Naive thymus-derived CD4-positive, alpha-beta T cell (primary cell): ENCODE results near the gene NUCB2. TPM values are rescaled to one million over a fixed set of nuclear protein-coding genes. Genes with fewer than 3 reads are reported as not detected.

Experiments
- ATAC-seq: fragments of 150-1000 bp; cut with Tn5 transposase; 2 replicates; pipeline ENCODE4 v1.10.0; 2021; ENCODE audit warnings: mild to moderate bottlenecking, moderate library complexity
- CTCF ChIA-PET: fragments of 350-600 bp; sonication (Branson Sonifier 250); formaldehyde crosslinking; loops from one replicate; lab custom pipeline; 2021; ENCODE audit warnings: antibody characterized with exemption; lab: Charles Lee
- POLR2A ChIA-PET: fragments of 350-600 bp; sonication (Branson Sonifier 250); formaldehyde crosslinking; loops from one replicate; lab custom pipeline; 2021; ENCODE audit warnings: antibody characterized with exemption, inconsistent platforms; lab: Charles Lee
- DNase-seq, 9 donors: peaks; one replicate each; pipeline versions ENCODE4 v3.0.0 to v3.0.0-alpha.2; 2020 to 2022; ENCODE audit warnings: mixed read lengths in 1 of 9
- H3K27ac ChIP-seq: one replicate; pipeline ENCODE4 v1.7.0; 2013; ENCODE audit warnings: mild to moderate bottlenecking, low read depth, low read length, moderate library complexity
- H3K27me3 ChIP-seq, 2 donors: one replicate each; pipeline ENCODE4 v1.7.0; 2013; ENCODE audit warnings: low read length in 2 of 2, mild to moderate bottlenecking in 2 of 2, moderate library complexity in 2 of 2; ENCODE audit not compliant: control insufficient read depth in 2 of 2, insufficient read depth in 2 of 2
- H3K36me3 ChIP-seq, 3 experiments: 1 replicate in 2 of 3; 2 replicates in 1 of 3; pipeline ENCODE4 v1.7.0; 2013; ENCODE audit warnings: low read length in 3 of 3, mild to moderate bottlenecking in 3 of 3, moderate library complexity in 1 of 3; ENCODE audit not compliant: insufficient read depth in 3 of 3, control insufficient read depth in 2 of 3
- H3K4me1 ChIP-seq, 2 donors: one replicate each; pipeline ENCODE4 v1.7.0; 2013; ENCODE audit warnings: low read length in 2 of 2, mild to moderate bottlenecking in 2 of 2, moderate library complexity in 1 of 2; ENCODE audit not compliant: control insufficient read depth in 2 of 2, insufficient read depth in 2 of 2
- H3K4me3 ChIP-seq: 2 replicates; pipeline ENCODE4 v1.7.0; 2013; ENCODE audit warnings: mild to moderate bottlenecking, low read length
- H3K9me3 ChIP-seq, 3 experiments: 1 replicate in 2 of 3; 2 replicates in 1 of 3; pipeline ENCODE4 v1.7.0; 2013; ENCODE audit warnings: low read length in 3 of 3; ENCODE audit not compliant: control insufficient read depth in 2 of 3
- H3K27ac Mint-ChIP-seq, 9 donors: one replicate each; pipeline ENCODE4 v1.8.0; 2020 to 2022; ENCODE audit warnings: mixed read lengths in 9 of 9, mild to moderate bottlenecking in 8 of 9, moderate library complexity in 5 of 9, inconsistent platforms in 2 of 9
- H3K27me3 Mint-ChIP-seq, 5 donors: one replicate each; pipeline ENCODE4 v1.8.0; 2021 to 2022; ENCODE audit warnings: mixed read lengths in 5 of 5, mild to moderate bottlenecking in 1 of 5
- H3K36me3 Mint-ChIP-seq, 5 donors: one replicate each; pipeline ENCODE4 v1.8.0; 2020 to 2022; ENCODE audit warnings: mixed read lengths in 5 of 5, mild to moderate bottlenecking in 3 of 5, inconsistent platforms in 1 of 5
- H3K4me1 Mint-ChIP-seq, 7 donors: one replicate each; pipeline ENCODE4 v1.8.0; 2020 to 2022; ENCODE audit warnings: mixed read lengths in 7 of 7, mild to moderate bottlenecking in 3 of 7, inconsistent platforms in 1 of 7
- H3K4me3 Mint-ChIP-seq, 10 donors: one replicate each; pipeline ENCODE4 v1.8.0; 2020 to 2022; ENCODE audit warnings: mild to moderate bottlenecking in 10 of 10, mixed read lengths in 10 of 10, moderate library complexity in 6 of 10, inconsistent platforms in 2 of 10
- H3K9me3 Mint-ChIP-seq, 11 donors: one replicate each; pipeline ENCODE4 v1.8.0; 2020 to 2022; ENCODE audit warnings: mixed read lengths in 11 of 11, mild to moderate bottlenecking in 4 of 11, inconsistent platforms in 1 of 11, moderate library complexity in 1 of 11
- intact Hi-C, 2 donors: fragments of 100-400 bp; cut with micrococcal nuclease; formaldehyde crosslinking; loops; one replicate each; pipeline ENCODE4 v1.15.1; 2023
- polyA plus RNA-seq, 2 donors: library from polyadenylated mRNA; unstranded; fragments of 300-500 nt; fragmentation: Illumina TruSeq; gene quantifications; one replicate each; pipeline ENCODE4 v1.2.3, GENCODE V29; 2021
- total RNA-seq, 6 experiments: library from RNA in 5 of 6; stranded (reverse) in 5 of 6; gene quantifications; 1 replicate in 5 of 6; 2 replicates in 1 of 6; pipeline ENCODE4 v1.2.3 and lab custom pipeline; 2021 to 2026

Gene NUCB2
- total and polyA plus RNA-seq, 7 experiments from 2014 or later = 72.0 to 359 (median 166) TPM

DNA sequence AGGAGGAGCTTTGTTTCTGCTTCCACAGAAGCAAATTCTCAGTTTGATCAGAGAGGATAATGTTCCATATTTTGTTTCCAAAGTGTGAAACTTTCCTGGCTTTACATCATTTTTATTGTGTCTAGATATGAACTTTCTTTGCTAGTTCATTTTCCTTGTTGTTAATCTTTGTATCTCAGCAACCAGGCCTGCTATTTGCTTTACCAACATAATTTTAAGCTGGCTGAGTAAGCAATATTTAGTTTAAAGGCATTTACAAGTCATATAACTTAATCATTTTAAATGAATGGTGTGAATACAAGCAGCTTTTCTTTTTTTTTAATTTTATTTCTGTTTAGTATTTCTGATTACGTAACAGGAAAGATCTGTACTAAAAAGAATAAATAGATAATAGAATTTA lies 15.2 kb downstream of the NUCB2 start:
- peak overlapping the region in 3 of 9 donors; percentile 59 to 71 (median 60) for H3K27ac Mint-ChIP-seq
- Histone ChIP-seq H3K27ac (no peak overlapping the region), H3K9me3 (no peaks in the 10 kb centered on the region), H3K4me1 (peaks cover 16% of the 10 kb centered on the region in 2 donors), H3K36me3 (peaks cover 0 to 3% (median 3%) of the 10 kb centered on the region in 3 experiments), H3K27me3 (no peaks in the 10 kb centered on the region), H3K4me3 (no peak overlapping the region)
- peaks cover 3 to 39% (median 33%) of the 10 kb centered on the region in 5 donors for H3K36me3 Mint-ChIP-seq
- H3K4me3 Mint-ChIP-seq = no peak overlapping the region
- no peaks in the 10 kb centered on the region for H3K27me3 Mint-ChIP-seq
- ATAC-seq (no peak), DNase-seq (no peak)
- ChIA-PET POLR2A (interaction anchor here (1.2 to 3.2 kb wide), 3 partner anchors 11 to 18 kb away, joined by 4 to 17 read pairs (median 16); partner anchors contain the start of gene NUCB2), CTCF (no interaction called here)
- intact Hi-C loops = no loop called here
- H3K4me1 Mint-ChIP-seq = peaks cover 16 to 73% (median 53%) of the 10 kb centered on the region in 7 donors
- no peaks in the 10 kb centered on the region for H3K9me3 Mint-ChIP-seq

GRCh38 chr11:17293311-17293710 lies 16.8 kb downstream of the NUCB2 start:
- Histone ChIP-seq H3K4me3 (no peak overlapping the region), H3K36me3 (peaks cover 0 to 3% (median 0%) of the 10 kb centered on the region in 3 experiments), H3K4me1 (peaks cover 3 to 11% of the 10 kb centered on the region in 2 donors), H3K9me3 (no peaks in the 10 kb centered on the region), H3K27me3 (no peaks in the 10 kb centered on the region), H3K27ac (no peak overlapping the region)
- Mint-ChIP-seq H3K27me3 (no peaks in the 10 kb centered on the region), H3K27ac (peak overlapping the region in 7 of 9 donors; percentile 40 to 81 (median 66)), H3K9me3 (no peaks in the 10 kb centered on the region), H3K4me3 (no peak overlapping the region), H3K36me3 (peaks cover 8 to 36% (median 35%) of the 10 kb centered on the region in 5 donors), H3K4me1 (peaks cover 16 to 69% (median 56%) of the 10 kb centered on the region in 7 donors)
- no peak for ATAC-seq
- POLR2A ChIA-PET = interaction anchor here (3.1 kb wide), 1 partner anchor 17 kb away, joined by 17 read pairs; the partner anchor contains the start of gene NUCB2
- CTCF ChIA-PET = interaction anchor here (0.9 kb wide), 1 partner anchor 85 kb away, joined by 3 read pairs; the partner anchor contains the start of gene PIK3C2A
- DNase-seq = no peak
- intact Hi-C loops = no loop called here

DNA sequence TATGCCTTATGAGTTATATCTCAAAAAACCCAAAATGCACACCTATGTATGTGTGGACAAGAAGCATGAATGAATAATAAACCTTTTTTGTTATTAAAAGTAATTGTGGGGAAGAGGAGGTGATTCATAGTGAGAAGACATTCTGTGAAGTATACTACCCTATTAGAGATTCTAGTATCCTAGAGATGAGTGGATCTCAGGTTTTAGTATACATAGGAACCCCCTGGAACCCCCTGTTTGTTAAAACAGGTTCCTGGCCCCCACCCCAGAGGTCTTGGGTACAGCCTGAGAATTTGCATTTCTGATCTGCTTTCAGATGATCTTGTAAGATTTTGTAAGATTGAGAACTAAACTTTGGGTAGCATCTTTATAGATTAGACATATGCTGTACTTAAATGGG lies 17.5 kb downstream of the NUCB2 start:
- peak overlapping the region in 8 of 9 donors; percentile 40 to 81 (median 58) for H3K27ac Mint-ChIP-seq
- H3K9me3 Mint-ChIP-seq = no peaks in the 10 kb centered on the region
- H3K27me3 Mint-ChIP-seq = no peaks in the 10 kb centered on the region
- DNase-seq (no peak), ATAC-seq (no peak)
- Histone ChIP-seq H3K27ac (peak overlapping the region; percentile 9), H3K27me3 (no peaks in the 10 kb centered on the region), H3K4me3 (no peak overlapping the region), H3K9me3 (no peaks in the 10 kb centered on the region), H3K36me3 (peaks cover 0 to 3% (median 3%) of the 10 kb centered on the region in 3 experiments), H3K4me1 (peaks cover 3 to 11% of the 10 kb centered on the region in 2 donors)
- intact Hi-C loops = no loop called here
- ChIA-PET CTCF (interaction anchor here (0.9 kb wide), 1 partner anchor 86 kb away, joined by 3 read pairs; the partner anchor contains the start of gene PIK3C2A), POLR2A (interaction anchor here (0.8 to 3.1 kb wide), 2 partner anchors 17 to 216 kb away, joined by 4 to 17 read pairs; partner anchors contain the start of gene NUCB2)
- H3K36me3 Mint-ChIP-seq = peaks cover 9 to 38% (median 38%) of the 10 kb centered on the region in 5 donors
- H3K4me1 Mint-ChIP-seq = peaks cover 15 to 69% (median 57%) of the 10 kb centered on the region in 7 donors
- no peak overlapping the region for H3K4me3 Mint-ChIP-seq

DNA sequence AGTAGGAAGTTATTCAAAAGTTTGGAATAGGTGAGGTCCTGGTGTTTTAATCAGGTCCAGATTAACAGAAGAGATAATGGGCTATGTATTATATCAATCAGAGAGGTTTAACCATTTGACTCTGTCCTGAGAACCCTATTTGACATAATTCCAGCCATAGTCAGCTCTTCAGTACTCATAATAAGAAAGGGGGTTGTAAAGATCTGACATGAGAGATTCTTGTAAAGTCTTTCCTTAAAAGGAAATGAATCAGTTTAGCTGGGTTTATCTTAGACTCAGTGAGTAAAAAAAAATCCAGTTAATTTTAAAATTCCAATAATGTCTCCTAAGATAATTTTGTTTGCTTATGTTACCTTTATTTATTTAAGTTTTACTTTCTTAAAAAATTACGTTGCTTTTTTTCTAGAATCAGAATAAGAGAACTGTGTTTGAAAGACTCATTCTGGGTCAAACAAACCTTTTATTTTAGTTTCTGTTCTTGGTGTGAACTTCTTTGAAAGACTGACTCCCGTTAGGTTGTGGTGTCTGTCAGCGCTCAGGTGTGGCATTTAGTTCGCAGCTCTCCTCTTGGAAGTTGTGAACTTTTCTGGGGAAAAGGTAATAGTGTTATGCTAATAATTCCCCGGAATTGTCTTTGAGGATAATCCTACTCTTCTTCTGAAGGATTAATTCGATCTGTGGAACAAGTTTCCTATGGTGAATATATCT lies 20.5 kb downstream of the NUCB2 start:
- Mint-ChIP-seq H3K9me3 (no peaks in the 10 kb centered on the region), H3K27me3 (no peaks in the 10 kb centered on the region), H3K27ac (peak overlapping the region; percentile 46 to 84 (median 64)), H3K4me1 (peaks cover 8 to 55% (median 49%) of the 10 kb centered on the region in 7 donors), H3K36me3 (peaks cover 11 to 42% (median 36%) of the 10 kb centered on the region in 5 donors), H3K4me3 (peak overlapping the region in 9 of 10 donors; percentile 1 to 64 (median 30))
- no peak for DNase-seq
- Histone ChIP-seq H3K9me3 (no peaks in the 10 kb centered on the region), H3K27ac (no peak overlapping the region), H3K4me1 (peaks cover 3 to 11% of the 10 kb centered on the region in 2 donors), H3K4me3 (no peak overlapping the region), H3K27me3 (no peaks in the 10 kb centered on the region), H3K36me3 (peaks cover 0 to 14% (median 0%) of the 10 kb centered on the region in 3 experiments)
- ChIA-PET POLR2A (interaction anchor here (1.0 to 2.7 kb wide), 3 partner anchors 11 to 20 kb away, joined by 3 to 11 read pairs (median 8); partner anchors contain the start of gene NUCB2), CTCF (interaction anchor here (1.4 kb wide), 1 partner anchor 11 kb away, joined by 4 read pairs; no protein-coding TSS in a partner anchor)
- intact Hi-C loops = loop anchor here in 1 of 2 donors (2.0 kb wide), 2 partner anchors 20 to 66 kb away; partner anchors contain the start of gene NUCB2
- ATAC-seq = no peak

- H3K9me3 ChIP-seq = no peaks in the 10 kb centered on the region
- peaks cover 3 to 8% of the 10 kb centered on the region in 2 donors for H3K4me1 ChIP-seq
- intact Hi-C loops = no loop called here
- H3K9me3 Mint-ChIP-seq = no peaks in the 10 kb centered on the region
- H3K27ac Mint-ChIP-seq = peak overlapping the region in 3 of 9 donors; percentile 24 to 68 (median 38)
- no peaks in the 10 kb centered on the region for H3K27me3 ChIP-seq
- H3K4me1 Mint-ChIP-seq = peaks cover 8 to 42% (median 40%) of the 10 kb centered on the region in 7 donors
- H3K27me3 Mint-ChIP-seq = no peaks in the 10 kb centered on the region
- peaks cover 8 to 48% (median 31%) of the 10 kb centered on the region in 5 donors for H3K36me3 Mint-ChIP-seq
- H3K4me3 ChIP-seq = no peak overlapping the region
- ATAC-seq = no peak
- no peak overlapping the region for H3K27ac ChIP-seq
- peaks cover 0 to 21% (median 0%) of the 10 kb centered on the region in 3 experiments for H3K36me3 ChIP-seq
- ChIA-PET POLR2A (no interaction called here), CTCF (no interaction called here)
- no peak overlapping the region for H3K4me3 Mint-ChIP-seq
- DNase-seq = peak in 1 of 9 donors; percentile 53
These were observed 21.8 kb downstream of the NUCB2 start for GRCh38 chr11:17298302-17298701.

GRCh38 chr11:17300372-17300771 lies 23.8 kb downstream of the NUCB2 start:
- Histone ChIP-seq H3K27ac (no peak overlapping the region), H3K4me1 (peaks cover 3 to 8% of the 10 kb centered on the region in 2 donors), H3K36me3 (peaks cover 0 to 21% (median 0%) of the 10 kb centered on the region in 3 experiments), H3K9me3 (no peaks in the 10 kb centered on the region), H3K27me3 (no peaks in the 10 kb centered on the region), H3K4me3 (no peak overlapping the region)
- H3K27ac Mint-ChIP-seq = no peak overlapping the region
- H3K9me3 Mint-ChIP-seq = no peaks in the 10 kb centered on the region
- no peak overlapping the region for H3K4me3 Mint-ChIP-seq
- CTCF ChIA-PET = no interaction called here
- intact Hi-C loops = no loop called here
- ATAC-seq (no peak), DNase-seq (no peak)
- H3K4me1 Mint-ChIP-seq = peaks cover 8 to 27% (median 23%) of the 10 kb centered on the region in 7 donors
- peaks cover 8 to 44% (median 30%) of the 10 kb centered on the region in 5 donors for H3K36me3 Mint-ChIP-seq
- POLR2A ChIA-PET = interaction anchor here (1.6 kb wide), 1 partner anchor 14 kb away, joined by 5 read pairs; no protein-coding TSS in a partner anchor
- no peaks in the 10 kb centered on the region for H3K27me3 Mint-ChIP-seq
